SK-N-SH (cell line): ENCODE measurements around the gene TBX4. TPM values are rescaled to one million over a fixed set of nuclear protein-coding genes. Genes with fewer than 3 reads are reported as not detected.

Experiments
- CTCF ChIA-PET: fragments of 300-600, 350-600 bp; formaldehyde crosslinking; extraction: SDS; loops from one replicate; lab custom pipeline; 2021; lab: Yijun Ruan, JAX
- POLR2A ChIA-PET: fragments of 350-600 bp; sonication (Branson Sonifier 250); formaldehyde crosslinking; extraction: SDS; loops from one replicate; lab custom pipeline; 2020; ENCODE audit warnings: antibody characterized with exemption, inconsistent platforms; lab: Yijun Ruan, JAX
- DNase-seq: peaks from one replicate; pipeline ENCODE4 v3.0.0; 2012
- H2AFZ ChIP-seq: fragments of 200-600 bp; sonication (generic); 2 replicates; pipeline ENCODE4 v1.8.1; 2016; ENCODE audit warnings: antibody characterized with exemption, mild to moderate bottlenecking, low read depth
- H3F3A ChIP-seq: fragments of 200-600 bp; sonication (generic); replicated peaks from 2 replicates; pipeline ENCODE3; 2016; ENCODE audit warnings: antibody characterized with exemption, mild to moderate bottlenecking; ENCODE audit not compliant: insufficient read depth
- H3K27ac ChIP-seq, 2 experiments: fragments of 200-500 bp in 1 of 2; fragments of 200-600 bp in 1 of 2; sonication (Bioruptor generic) in 1 of 2; sonication (generic), shearing (Covaris generic) in 1 of 2; 2 replicates each; pipeline versions ENCODE4 v1.5.1 to v1.6.1; 2014 to 2016; ENCODE audit warnings: low read depth in 2 of 2, inconsistent platforms in 1 of 2, low read length in 1 of 2, mild to moderate bottlenecking in 1 of 2, mixed read lengths in 1 of 2
- H3K27me3 ChIP-seq: fragments of 200-600 bp; sonication (generic), shearing (Covaris generic); 2 replicates; pipeline ENCODE4 v1.6.1; 2016; ENCODE audit warnings: mixed run types; ENCODE audit not compliant: insufficient read depth
- H3K36me3 ChIP-seq, 2 experiments: fragments of 200-500 bp in 1 of 2; fragments of 200-600 bp in 1 of 2; sonication (Bioruptor generic) in 1 of 2; sonication (generic) in 1 of 2; replicated peaks in 1 of 2; 2 replicates each; pipeline versions ENCODE3 to v1.5.1; 2014 to 2016; ENCODE audit warnings: low read length in 1 of 2, mild to moderate bottlenecking in 1 of 2; ENCODE audit not compliant: insufficient read depth in 2 of 2, control insufficient read depth in 1 of 2
- H3K4me1 ChIP-seq, 2 experiments: fragments of 200-500 bp in 1 of 2; fragments of 200-600 bp in 1 of 2; sonication (Bioruptor generic) in 1 of 2; sonication (generic), shearing (Covaris generic) in 1 of 2; 2 replicates each; pipeline versions ENCODE4 v1.5.1 to v1.6.1; 2014 to 2016; ENCODE audit warnings: low read depth in 1 of 2, low read length in 1 of 2, mixed run types in 1 of 2; ENCODE audit not compliant: insufficient read depth in 2 of 2, control insufficient read depth in 1 of 2
- H3K4me2 ChIP-seq: fragments of 200-600 bp; sonication (generic), shearing (Covaris generic); 2 replicates; pipeline ENCODE4 v1.6.1; 2017; ENCODE audit warnings: mixed run types
- H3K4me3 ChIP-seq, 2 experiments: fragments of 200-500 bp in 1 of 2; fragments of 200-600 bp in 1 of 2; sonication (Bioruptor generic) in 1 of 2; sonication (generic), shearing (Covaris generic) in 1 of 2; 2 replicates each; pipeline versions ENCODE4 v1.5.1 to v1.8.1; 2014 to 2016; ENCODE audit warnings: low read depth in 2 of 2, inconsistent platforms in 1 of 2, low read length in 1 of 2, mild to moderate bottlenecking in 1 of 2, mixed read lengths in 1 of 2, moderate library complexity in 1 of 2
- H3K79me2 ChIP-seq: fragments of 200-600 bp; sonication (generic); 2 replicates; pipeline ENCODE4 v1.8.1; 2017; ENCODE audit warnings: mild to moderate bottlenecking; ENCODE audit not compliant: insufficient read depth
- H3K9ac ChIP-seq: fragments of 200-600 bp; sonication (generic); 2 replicates; pipeline ENCODE4 v1.6.1; 2017; ENCODE audit warnings: mixed run types
- H3K9me2 ChIP-seq: fragments of 200-600 bp; sonication (generic); 2 replicates; pipeline ENCODE4 v1.6.1; 2017; ENCODE audit warnings: mixed run types
- H3K9me3 ChIP-seq: fragments of 200-600 bp; sonication (generic); 2 replicates; pipeline ENCODE4 v1.6.1; 2017; ENCODE audit warnings: mixed run types, mild to moderate bottlenecking, moderate library complexity
- H4K20me1 ChIP-seq: fragments of 200-600 bp; sonication (generic); 2 replicates; pipeline ENCODE4 v1.6.1; 2017; ENCODE audit warnings: mild to moderate bottlenecking, mixed run types; ENCODE audit not compliant: insufficient read depth
- ELF1 ChIP-seq: IDR thresholded peaks from 2 replicates; pipeline ENCODE4 v1.4.0; 2012
- EP300 ChIP-seq, 2 experiments: IDR thresholded peaks; 2 replicates each; pipeline versions ENCODE4 v1.4.0 to v1.6.1; 2012; ENCODE audit warnings: borderline replicate concordance in 1 of 2, low read depth in 1 of 2, low read length in 1 of 2
- FOSL2 ChIP-seq: IDR thresholded peaks from 2 replicates; pipeline ENCODE4 v1.4.0; 2012; ENCODE audit warnings: low read depth, mild to moderate bottlenecking, moderate library complexity, borderline replicate concordance
- FOXJ3 ChIP-seq: sonication (generic); formaldehyde crosslinking; IDR thresholded peaks from 2 replicates; pipeline ENCODE4 v1.5.1; 2020; ENCODE audit warnings: mild to moderate bottlenecking, missing genetic modification reagents
- JUND ChIP-seq: IDR thresholded peaks from 2 replicates; pipeline ENCODE4 v1.4.0; 2012
- MEF2A ChIP-seq: IDR thresholded peaks from 2 replicates; pipeline ENCODE4 v1.4.0; 2012; ENCODE audit warnings: low read depth, borderline replicate concordance
- NFIC ChIP-seq: IDR thresholded peaks from 2 replicates; pipeline ENCODE4 v1.4.0; 2012; ENCODE audit warnings: borderline replicate concordance
- POLR2AphosphoS5 ChIP-seq: IDR thresholded peaks from 2 replicates; pipeline ENCODE4 v1.6.1; 2012; ENCODE audit warnings: low read depth, low read length
- RAD21 ChIP-seq: IDR thresholded peaks from 2 replicates; pipeline ENCODE4 v1.6.1; 2012; ENCODE audit warnings: mild to moderate bottlenecking, low read length
- RFX5 ChIP-seq: IDR thresholded peaks from 2 replicates; pipeline ENCODE4 v1.6.1; 2012; ENCODE audit warnings: mild to moderate bottlenecking, improper control_type of control experiment, low read length
- SIN3A ChIP-seq: IDR thresholded peaks from 2 replicates; pipeline ENCODE4 v1.6.1; 2012; ENCODE audit warnings: low read depth, mild to moderate bottlenecking, low read length, moderate library complexity, borderline replicate concordance
- SMC3 ChIP-seq: IDR thresholded peaks from 2 replicates; pipeline ENCODE4 v1.6.1; 2012; ENCODE audit warnings: low read depth, low read length, improper control_type of control experiment
- TCF12 ChIP-seq: IDR thresholded peaks from 2 replicates; pipeline ENCODE4 v1.4.0; 2012
- YY1 ChIP-seq: IDR thresholded peaks from 2 replicates; pipeline ENCODE4 v1.4.0; 2012; ENCODE audit warnings: low read depth, mild to moderate bottlenecking
- WGBS: methylation state at CpG from one replicate; pipeline ENCODE4 v1.1.6; 2017; ENCODE audit warnings: low lambda C conversion rate; 5-methylcytosine and 5-hydroxymethylcytosine counted together
- polyA plus RNA-seq, 3 experiments: library from polyadenylated mRNA; depleted of rRNA; stranded (reverse); fragments of >200 nt; gene quantifications; 2 replicates each; pipeline ENCODE4 v1.2.3, GENCODE V29; 2012
- TF ChIP-seq, protein P1 (sequence below): IDR thresholded peaks from 2 replicates; pipeline ENCODE4 v1.4.0; 2012; ENCODE audit warnings: low read depth
- TF ChIP-seq, protein P2 (sequence below): fragments of 200-600 bp; sonication (generic); IDR thresholded peaks from 2 replicates; pipeline ENCODE4 v1.6.1; 2017; ENCODE audit warnings: antibody characterized with exemption, mild to moderate bottlenecking, moderate library complexity
- TF ChIP-seq, protein P3 (sequence below): fragments of 150-350 bp; IDR thresholded peaks from 2 replicates; pipeline ENCODE4 v1.6.1; 2016; ENCODE audit warnings: mild to moderate bottlenecking, low read depth, low read length
- TF ChIP-seq, protein P4 (sequence below): IDR thresholded peaks from 2 replicates; pipeline ENCODE4 v1.6.1; 2012; ENCODE audit warnings: mild to moderate bottlenecking, low read depth, low read length, moderate library complexity
- TF ChIP-seq, protein P5 (sequence below): fragments of 150-350 bp; IDR thresholded peaks from 2 replicates; pipeline ENCODE4 v1.6.1; 2017; ENCODE audit warnings: antibody characterized with exemption, low read length, low read depth, borderline replicate concordance
- TF ChIP-seq, protein P6 (sequence below): IDR thresholded peaks from 2 replicates; pipeline ENCODE4 v1.4.0; 2012; ENCODE audit warnings: low read depth, borderline replicate concordance

TBX4 gene
- polyA plus RNA-seq, 1 of the 3 experiments (the other 2 are of a cell fraction), result 0.02 TPM

DNA sequence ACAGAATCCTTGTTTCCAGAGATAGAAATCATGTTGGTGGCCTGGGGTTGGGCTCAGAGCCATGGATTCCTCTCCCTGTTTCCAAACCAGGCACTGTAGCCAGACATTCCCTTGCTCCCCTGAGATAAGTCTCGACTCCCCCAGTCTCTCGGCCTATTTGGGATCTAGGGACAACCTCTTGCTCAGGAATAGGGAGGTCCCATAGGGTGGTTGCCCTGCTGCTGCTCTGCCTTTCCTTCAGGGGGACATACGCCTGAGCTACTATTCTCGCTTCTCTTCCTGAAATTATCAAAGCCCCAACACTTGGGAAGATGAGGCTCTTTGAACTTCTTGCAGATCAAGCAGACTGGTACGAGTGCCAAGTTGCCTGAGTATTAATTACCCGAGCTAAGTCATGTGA, 58.0 kb downstream of the TBX4 start:
- Histone ChIP-seq H3K27ac (no peak overlapping the region), H4K20me1 (no peaks in the 10 kb centered on the region), H3K27me3 (no peaks in the 10 kb centered on the region), H3K4me2 (no peak overlapping the region), H3K36me3 (no peaks in the 10 kb centered on the region), H3K9me3 (no peaks in the 10 kb centered on the region), H2AFZ (no peak overlapping the region), H3K79me2 (no peaks in the 10 kb centered on the region), H3K9ac (no peak overlapping the region), H3K4me1 (no peaks in the 10 kb centered on the region), H3K9me2 (no peaks in the 10 kb centered on the region), H3F3A (no peaks in the 10 kb centered on the region), H3K4me3 (no peak overlapping the region)
- POLR2A ChIA-PET, result no interaction called here
- no peak for DNase-seq
- TF ChIP-seq, protein P1, sequence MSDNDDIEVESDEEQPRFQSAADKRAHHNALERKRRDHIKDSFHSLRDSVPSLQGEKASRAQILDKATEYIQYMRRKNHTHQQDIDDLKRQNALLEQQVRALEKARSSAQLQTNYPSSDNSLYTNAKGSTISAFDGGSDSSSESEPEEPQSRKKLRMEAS, result no peak
- TF ChIP-seq, protein P2, sequence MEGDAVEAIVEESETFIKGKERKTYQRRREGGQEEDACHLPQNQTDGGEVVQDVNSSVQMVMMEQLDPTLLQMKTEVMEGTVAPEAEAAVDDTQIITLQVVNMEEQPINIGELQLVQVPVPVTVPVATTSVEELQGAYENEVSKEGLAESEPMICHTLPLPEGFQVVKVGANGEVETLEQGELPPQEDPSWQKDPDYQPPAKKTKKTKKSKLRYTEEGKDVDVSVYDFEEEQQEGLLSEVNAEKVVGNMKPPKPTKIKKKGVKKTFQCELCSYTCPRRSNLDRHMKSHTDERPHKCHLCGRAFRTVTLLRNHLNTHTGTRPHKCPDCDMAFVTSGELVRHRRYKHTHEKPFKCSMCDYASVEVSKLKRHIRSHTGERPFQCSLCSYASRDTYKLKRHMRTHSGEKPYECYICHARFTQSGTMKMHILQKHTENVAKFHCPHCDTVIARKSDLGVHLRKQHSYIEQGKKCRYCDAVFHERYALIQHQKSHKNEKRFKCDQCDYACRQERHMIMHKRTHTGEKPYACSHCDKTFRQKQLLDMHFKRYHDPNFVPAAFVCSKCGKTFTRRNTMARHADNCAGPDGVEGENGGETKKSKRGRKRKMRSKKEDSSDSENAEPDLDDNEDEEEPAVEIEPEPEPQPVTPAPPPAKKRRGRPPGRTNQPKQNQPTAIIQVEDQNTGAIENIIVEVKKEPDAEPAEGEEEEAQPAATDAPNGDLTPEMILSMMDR, result no peak
- TF ChIP-seq RFX5 (no peak), SIN3A (no peak), NFIC (no peak), ELF1 (no peak), FOXJ3 (no peak), TCF12 (no peak), MEF2A (no peak), YY1 (no peak), JUND (no peak), FOSL2 (no peak), EP300 (IDR thresholded peaks at IDR 0.05; ENCODE audit: borderline replicate concordance in 1 of 2, low read depth in 1 of 2, low read length in 1 of 2) (no peak), SMC3 (no peak), RAD21 (no peak), POLR2AphosphoS5 (no peak)
- TF ChIP-seq, protein P3, sequence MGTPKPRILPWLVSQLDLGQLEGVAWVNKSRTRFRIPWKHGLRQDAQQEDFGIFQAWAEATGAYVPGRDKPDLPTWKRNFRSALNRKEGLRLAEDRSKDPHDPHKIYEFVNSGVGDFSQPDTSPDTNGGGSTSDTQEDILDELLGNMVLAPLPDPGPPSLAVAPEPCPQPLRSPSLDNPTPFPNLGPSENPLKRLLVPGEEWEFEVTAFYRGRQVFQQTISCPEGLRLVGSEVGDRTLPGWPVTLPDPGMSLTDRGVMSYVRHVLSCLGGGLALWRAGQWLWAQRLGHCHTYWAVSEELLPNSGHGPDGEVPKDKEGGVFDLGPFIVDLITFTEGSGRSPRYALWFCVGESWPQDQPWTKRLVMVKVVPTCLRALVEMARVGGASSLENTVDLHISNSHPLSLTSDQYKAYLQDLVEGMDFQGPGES, result no peak
- TF ChIP-seq, protein P4, sequence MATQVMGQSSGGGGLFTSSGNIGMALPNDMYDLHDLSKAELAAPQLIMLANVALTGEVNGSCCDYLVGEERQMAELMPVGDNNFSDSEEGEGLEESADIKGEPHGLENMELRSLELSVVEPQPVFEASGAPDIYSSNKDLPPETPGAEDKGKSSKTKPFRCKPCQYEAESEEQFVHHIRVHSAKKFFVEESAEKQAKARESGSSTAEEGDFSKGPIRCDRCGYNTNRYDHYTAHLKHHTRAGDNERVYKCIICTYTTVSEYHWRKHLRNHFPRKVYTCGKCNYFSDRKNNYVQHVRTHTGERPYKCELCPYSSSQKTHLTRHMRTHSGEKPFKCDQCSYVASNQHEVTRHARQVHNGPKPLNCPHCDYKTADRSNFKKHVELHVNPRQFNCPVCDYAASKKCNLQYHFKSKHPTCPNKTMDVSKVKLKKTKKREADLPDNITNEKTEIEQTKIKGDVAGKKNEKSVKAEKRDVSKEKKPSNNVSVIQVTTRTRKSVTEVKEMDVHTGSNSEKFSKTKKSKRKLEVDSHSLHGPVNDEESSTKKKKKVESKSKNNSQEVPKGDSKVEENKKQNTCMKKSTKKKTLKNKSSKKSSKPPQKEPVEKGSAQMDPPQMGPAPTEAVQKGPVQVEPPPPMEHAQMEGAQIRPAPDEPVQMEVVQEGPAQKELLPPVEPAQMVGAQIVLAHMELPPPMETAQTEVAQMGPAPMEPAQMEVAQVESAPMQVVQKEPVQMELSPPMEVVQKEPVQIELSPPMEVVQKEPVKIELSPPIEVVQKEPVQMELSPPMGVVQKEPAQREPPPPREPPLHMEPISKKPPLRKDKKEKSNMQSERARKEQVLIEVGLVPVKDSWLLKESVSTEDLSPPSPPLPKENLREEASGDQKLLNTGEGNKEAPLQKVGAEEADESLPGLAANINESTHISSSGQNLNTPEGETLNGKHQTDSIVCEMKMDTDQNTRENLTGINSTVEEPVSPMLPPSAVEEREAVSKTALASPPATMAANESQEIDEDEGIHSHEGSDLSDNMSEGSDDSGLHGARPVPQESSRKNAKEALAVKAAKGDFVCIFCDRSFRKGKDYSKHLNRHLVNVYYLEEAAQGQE, result no peak
- TF ChIP-seq, protein P5, sequence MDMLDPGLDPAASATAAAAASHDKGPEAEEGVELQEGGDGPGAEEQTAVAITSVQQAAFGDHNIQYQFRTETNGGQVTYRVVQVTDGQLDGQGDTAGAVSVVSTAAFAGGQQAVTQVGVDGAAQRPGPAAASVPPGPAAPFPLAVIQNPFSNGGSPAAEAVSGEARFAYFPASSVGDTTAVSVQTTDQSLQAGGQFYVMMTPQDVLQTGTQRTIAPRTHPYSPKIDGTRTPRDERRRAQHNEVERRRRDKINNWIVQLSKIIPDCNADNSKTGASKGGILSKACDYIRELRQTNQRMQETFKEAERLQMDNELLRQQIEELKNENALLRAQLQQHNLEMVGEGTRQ, result no peak
- TF ChIP-seq, protein P6, sequence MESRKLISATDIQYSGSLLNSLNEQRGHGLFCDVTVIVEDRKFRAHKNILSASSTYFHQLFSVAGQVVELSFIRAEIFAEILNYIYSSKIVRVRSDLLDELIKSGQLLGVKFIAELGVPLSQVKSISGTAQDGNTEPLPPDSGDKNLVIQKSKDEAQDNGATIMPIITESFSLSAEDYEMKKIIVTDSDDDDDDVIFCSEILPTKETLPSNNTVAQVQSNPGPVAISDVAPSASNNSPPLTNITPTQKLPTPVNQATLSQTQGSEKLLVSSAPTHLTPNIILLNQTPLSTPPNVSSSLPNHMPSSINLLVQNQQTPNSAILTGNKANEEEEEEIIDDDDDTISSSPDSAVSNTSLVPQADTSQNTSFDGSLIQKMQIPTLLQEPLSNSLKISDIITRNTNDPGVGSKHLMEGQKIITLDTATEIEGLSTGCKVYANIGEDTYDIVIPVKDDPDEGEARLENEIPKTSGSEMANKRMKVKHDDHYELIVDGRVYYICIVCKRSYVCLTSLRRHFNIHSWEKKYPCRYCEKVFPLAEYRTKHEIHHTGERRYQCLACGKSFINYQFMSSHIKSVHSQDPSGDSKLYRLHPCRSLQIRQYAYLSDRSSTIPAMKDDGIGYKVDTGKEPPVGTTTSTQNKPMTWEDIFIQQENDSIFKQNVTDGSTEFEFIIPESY, result no peak
- CTCF ChIA-PET, result interaction anchor here (1.0 to 1.4 kb wide), 4 partner anchors 12 to 509 kb away, joined by 3 to 4 read pairs (median 3); no protein-coding TSS in a partner anchor
- WGBS, result 59% methylated on average over 6 of the region's 6 CpGs
